ENCODE measurements around the gene COPS7B. TPM values are rescaled to one million over a fixed set of nuclear protein-coding genes. Genes with fewer than 3 reads are reported as not detected.

Gene COPS7B
- total and polyA plus RNA-seq, 3 experiments from 2014 or later, result 34.1 to 51.8 (median 48.0) TPM

DNA sequence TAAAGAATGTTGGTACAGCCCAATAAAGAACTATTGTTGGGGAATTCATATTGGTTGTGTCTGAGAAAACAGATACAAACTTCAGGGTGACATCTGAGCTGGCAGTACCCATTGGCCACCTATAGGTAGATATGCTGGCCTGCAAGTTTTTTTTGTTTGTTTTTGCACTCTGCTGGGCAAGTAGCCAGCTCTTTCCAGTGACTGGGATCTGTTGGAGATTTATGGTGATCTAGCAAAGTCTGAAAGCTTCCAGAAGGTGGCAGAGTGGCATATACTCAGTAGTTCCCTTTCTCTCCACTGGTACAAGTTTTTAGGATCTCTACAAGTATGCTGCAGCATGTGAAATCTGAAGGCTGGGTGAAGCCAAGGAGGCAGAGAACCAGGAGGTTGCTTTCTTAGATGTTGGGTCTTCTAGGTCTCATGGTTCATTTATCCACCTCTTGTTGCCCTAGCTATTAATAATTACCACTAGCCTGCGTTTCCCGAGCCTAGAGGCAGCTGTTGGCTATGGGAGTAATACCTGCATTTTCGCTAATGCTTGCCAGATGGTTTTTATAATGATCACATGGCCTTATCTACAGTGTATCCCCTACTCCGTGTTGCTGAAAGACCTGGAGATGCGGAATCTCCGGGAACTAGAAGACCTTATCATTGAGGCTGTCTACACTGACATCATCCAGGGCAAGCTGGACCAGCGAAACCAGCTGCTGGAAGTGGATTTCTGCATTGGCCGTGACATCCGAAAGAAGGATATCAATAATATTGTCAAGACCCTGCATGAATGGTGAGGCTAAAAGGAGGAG is 9.5 kb downstream of the COPS7B start:
- peak overlapping the region in 1 of 8 donors; percentile 29 for H3K27ac Mint-ChIP-seq
- H3K27me3 Mint-ChIP-seq, result no peaks in the 10 kb centered on the region
- no peaks in the 10 kb centered on the region for H3K9me3 Mint-ChIP-seq
- H3K27me3 ChIP-seq (ENCODE audit: insufficient read depth, low read length, poor library complexity, severe bottlenecking), result no peaks in the 10 kb centered on the region
- H3K4me3 Mint-ChIP-seq, result no peak overlapping the region
- H3K4me1 ChIP-seq (ENCODE audit: insufficient read depth, low read length), result no peaks in the 10 kb centered on the region
- H3K9me3 ChIP-seq (ENCODE audit: low read length), result no peaks in the 10 kb centered on the region
- H3K36me3 Mint-ChIP-seq, result peaks cover 4 to 92% (median 23%) of the 10 kb centered on the region in 3 donors
- no peak overlapping the region for H3K4me3 ChIP-seq (ENCODE audit: low read length)
- ChIA-PET CTCF (no interaction called here), POLR2A (no interaction called here)
- peaks cover 59% of the 10 kb centered on the region for H3K36me3 ChIP-seq (ENCODE audit: insufficient read depth, low read length)
- no peak for DNase-seq
- H3K4me1 Mint-ChIP-seq, result peaks cover 14 to 24% (median 16%) of the 10 kb centered on the region in 3 donors
- H3K27ac ChIP-seq (ENCODE audit: low read depth, low read length), result no peak overlapping the region

DNA sequence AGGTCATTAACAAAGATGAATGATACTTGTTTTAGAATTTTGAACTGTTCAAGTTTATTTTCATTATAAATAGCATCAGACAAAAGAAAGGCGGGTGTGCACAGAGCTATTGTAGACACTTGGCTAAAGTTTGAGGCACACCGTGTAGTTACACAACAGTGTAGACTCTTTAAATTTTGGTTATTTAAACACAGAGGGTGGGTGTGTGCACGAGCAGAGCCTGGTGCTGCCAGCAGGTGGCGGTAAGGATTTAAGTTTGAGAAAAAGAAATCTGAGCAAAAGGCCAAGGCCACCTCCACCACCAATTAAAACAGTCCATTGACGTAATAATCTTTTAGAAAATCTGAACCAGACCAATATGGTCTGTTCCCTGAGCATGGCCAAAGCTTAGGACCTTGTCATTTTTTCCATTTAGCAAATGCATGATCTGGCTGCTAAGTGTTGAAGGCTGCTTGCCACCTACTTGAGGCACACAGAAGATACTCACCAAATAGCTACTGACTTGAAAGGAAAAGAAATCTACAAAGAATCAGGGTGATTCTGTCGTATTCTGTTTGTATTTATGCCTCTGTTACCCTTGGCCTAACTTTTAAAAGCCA is 14.3 kb downstream of the COPS7B start:
- DNase-seq, result peak in 2 of 5 donors; percentile 5 to 9
- peaks cover 7 to 12% (median 12%) of the 10 kb centered on the region in 3 donors for H3K4me1 Mint-ChIP-seq
- H3K4me1 ChIP-seq (ENCODE audit: insufficient read depth, low read length), result no peaks in the 10 kb centered on the region
- ChIA-PET CTCF (interaction anchor here (1.6 to 2.0 kb wide), 2 partner anchors 10 to 16 kb away, joined by 4 read pairs; no protein-coding TSS in a partner anchor), POLR2A (no interaction called here)
- no peaks in the 10 kb centered on the region for H3K9me3 Mint-ChIP-seq
- peaks cover 12 to 83% (median 14%) of the 10 kb centered on the region in 3 donors for H3K36me3 Mint-ChIP-seq
- no peaks in the 10 kb centered on the region for H3K27me3 ChIP-seq (ENCODE audit: insufficient read depth, low read length, poor library complexity, severe bottlenecking)
- no peaks in the 10 kb centered on the region for H3K9me3 ChIP-seq (ENCODE audit: low read length)
- H3K27ac ChIP-seq (ENCODE audit: low read depth, low read length), result no peak overlapping the region
- H3K27me3 Mint-ChIP-seq, result no peaks in the 10 kb centered on the region
- H3K27ac Mint-ChIP-seq, result no peak overlapping the region
- no peak overlapping the region for H3K4me3 ChIP-seq (ENCODE audit: low read length)
- peaks cover 39% of the 10 kb centered on the region for H3K36me3 ChIP-seq (ENCODE audit: insufficient read depth, low read length)
- H3K4me3 Mint-ChIP-seq, result no peak overlapping the region

- no peak overlapping the region for H3K27ac Mint-ChIP-seq
- H3K4me1 ChIP-seq (ENCODE audit: insufficient read depth, low read length), result no peaks in the 10 kb centered on the region
- no peaks in the 10 kb centered on the region for H3K9me3 Mint-ChIP-seq
- H3K27ac ChIP-seq (ENCODE audit: low read depth, low read length), result no peak overlapping the region
- H3K9me3 ChIP-seq (ENCODE audit: low read length), result no peaks in the 10 kb centered on the region
- peaks cover 31% of the 10 kb centered on the region for H3K36me3 ChIP-seq (ENCODE audit: insufficient read depth, low read length)
- peaks cover 12 to 81% (median 16%) of the 10 kb centered on the region in 3 donors for H3K36me3 Mint-ChIP-seq
- H3K27me3 Mint-ChIP-seq, result no peaks in the 10 kb centered on the region
- H3K4me3 Mint-ChIP-seq, result no peak overlapping the region
- no peak for DNase-seq
- H3K27me3 ChIP-seq (ENCODE audit: insufficient read depth, low read length, poor library complexity, severe bottlenecking), result no peaks in the 10 kb centered on the region
- ChIA-PET POLR2A (no interaction called here), CTCF (interaction anchor here (0.6 kb wide), 1 partner anchor 79 kb away, joined by 3 read pairs; no protein-coding TSS in a partner anchor)
- peaks cover 6 to 12% (median 12%) of the 10 kb centered on the region in 3 donors for H3K4me1 Mint-ChIP-seq
- no peak overlapping the region for H3K4me3 ChIP-seq (ENCODE audit: low read length)
Observed at GRCh38 chr2:231803501-231804138, 17.4 kb downstream of the COPS7B start.

DNA sequence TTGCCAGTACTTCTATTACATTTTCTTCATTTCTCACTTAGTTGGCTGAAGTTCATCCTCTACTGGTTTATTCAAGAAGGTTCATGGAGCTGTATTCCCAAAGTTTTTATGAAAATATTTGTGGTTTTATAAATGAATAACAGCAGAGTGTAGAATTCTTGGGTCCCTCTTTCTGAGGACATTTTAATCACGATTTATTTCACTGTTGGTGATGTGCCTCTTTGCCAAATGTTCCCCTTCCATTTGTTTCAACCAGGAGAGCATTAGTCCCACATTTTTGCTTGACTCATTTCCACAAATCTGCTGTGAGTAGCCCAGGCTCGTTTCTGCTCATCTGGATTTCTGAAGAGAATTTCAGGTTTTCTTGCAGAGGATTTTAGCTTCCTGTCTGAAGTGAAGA is 20.8 kb downstream of the COPS7B start:
- Mint-ChIP-seq H3K27ac (no peak overlapping the region), H3K27me3 (no peaks in the 10 kb centered on the region), H3K9me3 (no peaks in the 10 kb centered on the region), H3K4me1 (peaks cover 6 to 12% (median 12%) of the 10 kb centered on the region in 3 donors), H3K36me3 (peaks cover 8 to 83% (median 15%) of the 10 kb centered on the region in 3 donors), H3K4me3 (no peak overlapping the region)
- H3K27me3 ChIP-seq (ENCODE audit: insufficient read depth, low read length, poor library complexity, severe bottlenecking), result no peaks in the 10 kb centered on the region
- no peaks in the 10 kb centered on the region for H3K9me3 ChIP-seq (ENCODE audit: low read length)
- H3K4me3 ChIP-seq (ENCODE audit: low read length), result no peak overlapping the region
- no peak for DNase-seq
- peaks cover 13% of the 10 kb centered on the region for H3K36me3 ChIP-seq (ENCODE audit: insufficient read depth, low read length)
- no peak overlapping the region for H3K27ac ChIP-seq (ENCODE audit: low read depth, low read length)
- POLR2A ChIA-PET, result no interaction called here
- H3K4me1 ChIP-seq (ENCODE audit: insufficient read depth, low read length), result no peaks in the 10 kb centered on the region
- CTCF ChIA-PET, result no interaction called here

GRCh38 chr2:231810905-231811304 is 24.7 kb downstream of the COPS7B start:
- H3K9me3 Mint-ChIP-seq, result no peaks in the 10 kb centered on the region
- DNase-seq, result no peak
- POLR2A ChIA-PET, result no interaction called here
- H3K4me3 ChIP-seq (ENCODE audit: low read length), result no peak overlapping the region
- no peaks in the 10 kb centered on the region for H3K9me3 ChIP-seq (ENCODE audit: low read length)
- CTCF ChIA-PET, result interaction anchor here (1.3 kb wide), 1 partner anchor 10 kb away, joined by 4 read pairs; no protein-coding TSS in a partner anchor
- H3K36me3 ChIP-seq (ENCODE audit: insufficient read depth, low read length), result peaks cover 13% of the 10 kb centered on the region
- peaks cover 5 to 76% (median 20%) of the 10 kb centered on the region in 3 donors for H3K36me3 Mint-ChIP-seq
- no peaks in the 10 kb centered on the region for H3K27me3 ChIP-seq (ENCODE audit: insufficient read depth, low read length, poor library complexity, severe bottlenecking)
- H3K4me3 Mint-ChIP-seq, result no peak overlapping the region
- no peaks in the 10 kb centered on the region for H3K27me3 Mint-ChIP-seq
- H3K4me1 Mint-ChIP-seq, result no peaks in the 10 kb centered on the region
- H3K27ac ChIP-seq (ENCODE audit: low read depth, low read length), result no peak overlapping the region
- H3K27ac Mint-ChIP-seq, result peak overlapping the region in 2 of 8 donors; percentile 17 to 69
- H3K4me1 ChIP-seq (ENCODE audit: insufficient read depth, low read length), result no peaks in the 10 kb centered on the region

DNA sequence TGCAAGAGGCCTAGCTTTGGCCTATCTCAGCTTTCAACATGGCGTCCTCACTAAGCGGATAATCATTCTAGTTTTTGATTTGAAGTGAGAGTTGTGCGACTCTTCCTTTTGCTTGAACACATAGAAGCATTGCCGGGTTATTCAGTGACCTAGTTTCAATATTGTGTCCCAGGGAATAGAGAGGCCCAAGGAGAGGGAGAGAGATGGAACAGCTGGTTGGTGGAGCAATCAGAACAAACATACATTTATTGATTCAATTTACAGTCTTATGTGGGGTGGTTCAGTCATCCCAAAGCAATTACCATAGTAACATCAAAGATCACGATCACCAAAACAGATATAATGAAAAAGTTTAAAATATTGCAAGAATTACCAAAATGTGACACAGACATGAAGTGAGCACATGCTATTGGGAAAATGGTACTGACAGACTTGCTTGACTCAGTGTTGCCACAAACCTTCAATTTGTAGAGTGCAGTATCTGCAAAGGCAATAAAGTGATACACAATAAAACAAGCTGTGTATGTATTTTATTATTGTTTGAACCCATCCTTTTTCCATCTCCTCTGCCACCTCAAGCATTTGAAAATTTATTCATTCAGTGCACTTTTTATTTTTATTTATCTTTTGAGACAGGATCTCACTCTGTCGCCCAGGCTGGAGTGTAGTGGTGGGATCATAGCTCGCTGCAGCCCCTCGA is 30.2 kb downstream of the COPS7B start:
- ChIA-PET POLR2A (no interaction called here), CTCF (interaction anchor here (1.6 kb wide), 1 partner anchor 16 kb away, joined by 4 read pairs; no protein-coding TSS in a partner anchor)
- Mint-ChIP-seq H3K9me3 (no peaks in the 10 kb centered on the region), H3K36me3 (peaks cover 5 to 24% (median 12%) of the 10 kb centered on the region in 3 donors), H3K27ac (no peak overlapping the region), H3K27me3 (peaks cover 0 to 7% of the 10 kb centered on the region in 2 donors), H3K4me1 (no peaks in the 10 kb centered on the region), H3K4me3 (no peak overlapping the region)
- no peaks in the 10 kb centered on the region for H3K4me1 ChIP-seq (ENCODE audit: insufficient read depth, low read length)
- no peak for DNase-seq
- H3K4me3 ChIP-seq (ENCODE audit: low read length), result no peak overlapping the region
- H3K27me3 ChIP-seq (ENCODE audit: insufficient read depth, low read length, poor library complexity, severe bottlenecking), result no peaks in the 10 kb centered on the region
- no peak overlapping the region for H3K27ac ChIP-seq (ENCODE audit: low read depth, low read length)
- no peaks in the 10 kb centered on the region for H3K36me3 ChIP-seq (ENCODE audit: insufficient read depth, low read length)
- H3K9me3 ChIP-seq (ENCODE audit: low read length), result no peaks in the 10 kb centered on the region

DNA sequence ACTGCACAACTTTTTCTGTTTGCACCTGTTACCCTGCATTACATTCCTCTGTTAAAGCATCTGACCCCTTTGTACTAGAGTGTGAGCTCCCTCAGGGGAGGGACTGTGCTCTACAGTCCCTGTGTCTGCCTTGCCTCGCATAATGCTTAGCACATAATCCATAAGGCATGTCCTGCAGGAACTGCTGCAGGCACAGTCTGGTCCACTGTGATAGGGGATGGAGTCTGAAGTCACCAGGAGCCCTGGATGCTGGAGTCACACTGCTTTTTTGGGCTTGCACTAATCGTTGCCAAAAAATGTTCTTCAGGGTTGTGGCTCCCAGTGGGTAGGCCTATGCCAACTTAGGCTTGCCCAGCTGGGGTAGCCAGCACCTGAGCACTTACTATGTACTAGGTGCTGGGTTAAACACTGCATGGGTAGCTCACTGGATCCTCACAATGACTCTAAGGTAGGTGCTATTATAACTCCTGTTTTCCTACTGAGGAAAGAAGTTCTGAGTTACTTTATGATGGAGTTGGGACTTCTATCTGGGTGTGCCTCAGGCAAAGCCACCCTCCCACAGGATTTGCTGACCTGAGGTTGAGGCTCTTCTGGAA is 33.3 kb downstream of the COPS7B start:
- no peak overlapping the region for H3K4me3 ChIP-seq (ENCODE audit: low read length)
- no peaks in the 10 kb centered on the region for H3K36me3 ChIP-seq (ENCODE audit: insufficient read depth, low read length)
- CTCF ChIA-PET, result no interaction called here
- no peaks in the 10 kb centered on the region for H3K9me3 ChIP-seq (ENCODE audit: low read length)
- no peaks in the 10 kb centered on the region for H3K27me3 ChIP-seq (ENCODE audit: insufficient read depth, low read length, poor library complexity, severe bottlenecking)
- Mint-ChIP-seq H3K9me3 (peaks cover 0 to 5% (median 0%) of the 10 kb centered on the region in 5 donors), H3K4me3 (no peak overlapping the region), H3K36me3 (peaks cover 0 to 3% (median 2%) of the 10 kb centered on the region in 3 donors), H3K27me3 (peaks cover 4 to 13% of the 10 kb centered on the region in 2 donors), H3K4me1 (no peaks in the 10 kb centered on the region), H3K27ac (no peak overlapping the region)
- POLR2A ChIA-PET, result no interaction called here
- DNase-seq, result no peak
- H3K4me1 ChIP-seq (ENCODE audit: insufficient read depth, low read length), result no peaks in the 10 kb centered on the region
- no peak overlapping the region for H3K27ac ChIP-seq (ENCODE audit: low read depth, low read length)

Data from CD8-positive, alpha-beta memory T cell (primary cell).